ENCODE data around the gene PNPLA5.

PNPLA5 gene

GRCh38 chr22:43831561-43832392 is 60.0 kb downstream of the PNPLA5 start:
- no peak for DNase-seq (ENCODE audit: low spot score)
- H3K27ac ChIP-seq = no peak overlapping the region
- ChIA-PET CTCF (no interaction called here), POLR2A (ENCODE audit: low non-redundant PET) (no interaction called here)
- TF ChIP-seq CTCF (conservative IDR thresholded peaks at IDR 0.05; ENCODE audit: low read depth) = no peak

GRCh38 chr22:43830931-43831560 is 60.8 kb downstream of the PNPLA5 start:
- DNase-seq (ENCODE audit: low spot score) = no peak
- ChIA-PET POLR2A (ENCODE audit: low non-redundant PET) (no interaction called here), CTCF (no interaction called here)
- no peak for TF ChIP-seq CTCF (conservative IDR thresholded peaks at IDR 0.05; ENCODE audit: low read depth)
- H3K27ac ChIP-seq = no peak overlapping the region

GRCh38 chr22:43829904-43830851 is 61.6 kb downstream of the PNPLA5 start:
- DNase-seq (ENCODE audit: low spot score) = no peak
- H3K27ac ChIP-seq = no peak overlapping the region
- CTCF ChIA-PET = no interaction called here
- TF ChIP-seq CTCF (conservative IDR thresholded peaks at IDR 0.05; ENCODE audit: low read depth) = no peak
- POLR2A ChIA-PET (ENCODE audit: low non-redundant PET) = no interaction called here
